Nephron progenitor cell (in vitro differentiated cells): ENCODE measurements around the gene RGL2.

Experiments
- DNase-seq: peaks from one replicate; pipeline ENCODE4 v3.0.0; 2021
- H3K27ac Mint-ChIP-seq: 2 replicates; pipeline ENCODE4 v1.8.0; 2021; ENCODE audit warnings: mild to moderate bottlenecking, moderate library complexity, mixed read lengths
- H3K27me3 Mint-ChIP-seq: 2 replicates; pipeline ENCODE4 v1.8.0; 2021; ENCODE audit warnings: mild to moderate bottlenecking, low read depth, mixed read lengths; ENCODE audit not compliant: poor library complexity
- H3K36me3 Mint-ChIP-seq: 2 replicates; pipeline ENCODE4 v1.8.0; 2021; ENCODE audit warnings: low read depth, mixed read lengths
- H3K4me1 Mint-ChIP-seq: 2 replicates; pipeline ENCODE4 v1.8.0; 2021; ENCODE audit warnings: mixed read lengths
- H3K4me3 Mint-ChIP-seq: 2 replicates; pipeline ENCODE4 v1.8.0; 2021; ENCODE audit warnings: mild to moderate bottlenecking, moderate library complexity, mixed read lengths
- H3K9me3 Mint-ChIP-seq: 2 replicates; pipeline ENCODE4 v1.8.0; 2021; ENCODE audit warnings: mild to moderate bottlenecking, moderate library complexity, mixed read lengths
- TF ChIP-seq, protein P1 (sequence below): fragments of 200-600 bp; sonication (generic); IDR thresholded peaks from 2 replicates; pipeline ENCODE4 v1.5.0; 2021; ENCODE audit warnings: antibody characterized with exemption

The RGL2 gene

DNA sequence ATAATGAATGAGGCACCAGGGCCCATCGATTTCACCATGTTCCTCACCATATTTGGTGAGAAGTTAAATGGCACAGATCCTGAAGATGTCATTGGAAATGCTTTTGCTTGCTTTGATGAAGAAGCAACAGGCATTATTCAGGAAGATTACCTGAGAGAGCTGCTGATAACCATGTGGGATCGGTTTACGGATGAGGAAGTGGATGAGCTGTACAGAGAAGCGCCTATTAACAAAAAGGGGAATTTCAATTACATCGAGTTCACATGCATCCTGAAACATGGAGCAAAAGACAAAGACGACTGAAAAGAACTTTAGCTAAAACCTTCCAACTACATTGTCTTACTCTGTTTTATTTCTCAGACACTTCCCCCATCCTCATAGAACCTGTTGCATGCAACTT, 40.5 kb upstream of the RGL2 start:
- H3K27ac Mint-ChIP-seq = no peak overlapping the region
- DNase-seq = no peak
- H3K4me3 Mint-ChIP-seq = no peak overlapping the region
- H3K36me3 Mint-ChIP-seq = no peaks in the 10 kb centered on the region
- peaks cover 16% of the 10 kb centered on the region for H3K4me1 Mint-ChIP-seq
- H3K27me3 Mint-ChIP-seq = peaks cover 7% of the 10 kb centered on the region
- H3K9me3 Mint-ChIP-seq = no peaks in the 10 kb centered on the region
- TF ChIP-seq, protein P1, sequence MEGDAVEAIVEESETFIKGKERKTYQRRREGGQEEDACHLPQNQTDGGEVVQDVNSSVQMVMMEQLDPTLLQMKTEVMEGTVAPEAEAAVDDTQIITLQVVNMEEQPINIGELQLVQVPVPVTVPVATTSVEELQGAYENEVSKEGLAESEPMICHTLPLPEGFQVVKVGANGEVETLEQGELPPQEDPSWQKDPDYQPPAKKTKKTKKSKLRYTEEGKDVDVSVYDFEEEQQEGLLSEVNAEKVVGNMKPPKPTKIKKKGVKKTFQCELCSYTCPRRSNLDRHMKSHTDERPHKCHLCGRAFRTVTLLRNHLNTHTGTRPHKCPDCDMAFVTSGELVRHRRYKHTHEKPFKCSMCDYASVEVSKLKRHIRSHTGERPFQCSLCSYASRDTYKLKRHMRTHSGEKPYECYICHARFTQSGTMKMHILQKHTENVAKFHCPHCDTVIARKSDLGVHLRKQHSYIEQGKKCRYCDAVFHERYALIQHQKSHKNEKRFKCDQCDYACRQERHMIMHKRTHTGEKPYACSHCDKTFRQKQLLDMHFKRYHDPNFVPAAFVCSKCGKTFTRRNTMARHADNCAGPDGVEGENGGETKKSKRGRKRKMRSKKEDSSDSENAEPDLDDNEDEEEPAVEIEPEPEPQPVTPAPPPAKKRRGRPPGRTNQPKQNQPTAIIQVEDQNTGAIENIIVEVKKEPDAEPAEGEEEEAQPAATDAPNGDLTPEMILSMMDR = no peak

DNA sequence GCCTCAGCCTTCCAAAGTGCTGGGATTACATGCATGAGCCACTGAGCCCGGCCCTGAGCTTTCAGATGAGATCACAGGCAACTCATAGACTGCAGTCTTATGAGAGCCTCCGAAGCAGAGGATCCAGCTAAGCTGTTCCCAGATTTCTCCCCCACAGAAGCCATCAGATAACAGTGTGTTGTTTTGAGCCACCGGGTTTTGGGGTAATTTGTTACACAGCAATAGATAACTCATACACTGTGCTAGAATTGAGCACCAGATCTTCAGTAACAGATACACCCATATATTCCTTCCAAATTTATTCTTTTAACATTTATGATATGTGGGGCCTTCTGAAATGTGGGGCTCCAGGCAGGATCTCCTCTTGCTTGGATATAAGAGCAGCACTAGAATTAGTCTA, 37.8 kb upstream of the RGL2 start:
- Mint-ChIP-seq H3K4me1 (peaks cover 16% of the 10 kb centered on the region), H3K27ac (no peak overlapping the region), H3K27me3 (peaks cover 6% of the 10 kb centered on the region), H3K4me3 (no peak overlapping the region), H3K9me3 (no peaks in the 10 kb centered on the region), H3K36me3 (no peaks in the 10 kb centered on the region)
- TF ChIP-seq, protein P1 = no peak
- DNase-seq = no peak

DNA sequence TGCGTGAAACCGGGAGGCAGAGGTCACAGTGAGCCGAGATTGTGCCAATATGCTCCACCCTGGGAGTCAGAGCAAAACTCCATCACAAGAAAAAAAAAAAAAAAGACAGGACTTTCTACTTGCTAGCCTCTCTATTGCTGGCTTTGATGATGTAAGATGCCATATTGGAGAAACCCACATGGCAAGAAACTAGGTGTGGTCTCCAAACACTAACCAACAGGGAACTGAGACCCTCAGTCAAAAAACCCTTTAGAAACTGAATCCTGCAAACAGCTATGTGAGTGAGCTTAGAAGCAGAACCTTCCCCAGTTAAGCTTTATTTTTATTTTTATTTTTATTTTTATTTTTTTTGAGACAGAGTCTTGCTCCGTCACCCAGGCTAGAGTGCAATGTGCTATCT, 37.2 kb upstream of the RGL2 start:
- no peak overlapping the region for H3K27ac Mint-ChIP-seq
- no peaks in the 10 kb centered on the region for H3K9me3 Mint-ChIP-seq
- peaks cover 6% of the 10 kb centered on the region for H3K27me3 Mint-ChIP-seq
- no peaks in the 10 kb centered on the region for H3K36me3 Mint-ChIP-seq
- TF ChIP-seq, protein P1 = no peak
- H3K4me1 Mint-ChIP-seq = peaks cover 16% of the 10 kb centered on the region
- no peak overlapping the region for H3K4me3 Mint-ChIP-seq
- DNase-seq = no peak

DNA sequence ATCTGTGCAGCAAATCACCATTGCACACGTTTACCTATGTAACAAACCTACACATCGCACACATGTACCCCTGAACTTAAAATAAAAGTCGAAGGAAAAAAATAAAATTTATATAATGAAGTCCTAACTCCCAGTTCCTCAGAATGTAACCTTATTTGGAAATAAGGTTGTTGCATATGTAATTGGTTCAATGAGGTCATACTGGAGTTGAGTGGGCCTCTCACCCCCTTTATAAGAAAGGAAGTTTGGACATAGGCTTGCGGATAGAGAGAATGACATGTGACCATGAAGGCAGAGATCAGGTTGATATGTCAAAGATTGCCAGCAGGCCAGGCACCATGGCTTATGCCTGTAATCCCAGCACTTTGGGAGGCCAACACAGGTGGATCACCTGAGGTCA, 34.9 kb upstream of the RGL2 start:
- no peak for DNase-seq
- TF ChIP-seq, protein P1 = no peak
- no peak overlapping the region for H3K27ac Mint-ChIP-seq
- H3K27me3 Mint-ChIP-seq = peaks cover 10% of the 10 kb centered on the region
- peaks cover 11% of the 10 kb centered on the region for H3K4me1 Mint-ChIP-seq
- H3K36me3 Mint-ChIP-seq = no peaks in the 10 kb centered on the region
- no peak overlapping the region for H3K4me3 Mint-ChIP-seq
- no peaks in the 10 kb centered on the region for H3K9me3 Mint-ChIP-seq

DNA sequence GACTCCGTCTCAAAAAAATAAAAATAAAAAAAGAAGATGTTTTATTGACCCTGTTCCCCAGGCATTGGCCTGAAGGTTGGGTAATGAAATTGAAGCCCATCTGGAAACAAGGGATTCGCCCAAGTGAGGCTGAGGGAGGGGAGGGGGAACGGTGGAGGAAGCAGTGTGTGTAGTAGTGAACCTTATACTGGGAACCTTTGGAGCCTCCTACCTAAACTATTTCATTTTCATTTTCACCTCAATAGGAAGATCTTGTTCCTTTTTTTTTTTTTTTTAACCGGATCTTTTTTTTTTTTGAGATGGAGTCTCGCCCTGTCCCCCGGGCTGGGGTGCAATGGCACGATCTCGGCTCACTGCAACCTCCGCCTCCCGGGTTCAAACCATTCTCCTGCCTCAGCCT, 32.0 kb upstream of the RGL2 start:
- DNase-seq = no peak
- H3K27ac Mint-ChIP-seq = no peak overlapping the region
- peaks cover 10% of the 10 kb centered on the region for H3K27me3 Mint-ChIP-seq
- TF ChIP-seq, protein P1 = no peak
- H3K36me3 Mint-ChIP-seq = no peaks in the 10 kb centered on the region
- H3K4me1 Mint-ChIP-seq = peaks cover 10% of the 10 kb centered on the region
- H3K9me3 Mint-ChIP-seq = no peaks in the 10 kb centered on the region
- no peak overlapping the region for H3K4me3 Mint-ChIP-seq

DNA sequence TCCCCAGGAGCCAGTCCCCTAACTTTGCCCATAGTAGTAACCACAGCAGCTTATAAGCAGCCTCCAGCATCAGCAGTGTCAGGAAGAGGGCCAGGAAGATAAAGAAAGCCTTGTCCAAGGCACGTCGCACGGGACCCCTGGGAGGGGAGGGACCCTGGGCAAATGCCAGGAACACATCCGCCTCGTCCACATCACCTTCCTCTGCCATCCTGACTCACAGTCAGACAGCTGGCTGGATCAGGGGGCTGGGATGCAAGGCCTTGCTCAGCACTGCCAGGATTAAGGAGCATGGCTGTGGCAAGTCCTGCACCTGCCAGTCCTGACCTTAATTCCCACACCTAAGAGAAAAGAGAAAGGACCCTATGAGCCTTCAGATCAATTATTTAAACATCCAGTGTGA, 30.3 kb upstream of the RGL2 start:
- no peak for DNase-seq
- H3K36me3 Mint-ChIP-seq = no peaks in the 10 kb centered on the region
- peaks cover 7% of the 10 kb centered on the region for H3K27me3 Mint-ChIP-seq
- H3K4me1 Mint-ChIP-seq = peaks cover 5% of the 10 kb centered on the region
- no peaks in the 10 kb centered on the region for H3K9me3 Mint-ChIP-seq
- no peak overlapping the region for H3K27ac Mint-ChIP-seq
- no peak overlapping the region for H3K4me3 Mint-ChIP-seq
- TF ChIP-seq, protein P1 = no peak
